ENCODE results near the gene VGLL1.

VGLL1 gene

DNA sequence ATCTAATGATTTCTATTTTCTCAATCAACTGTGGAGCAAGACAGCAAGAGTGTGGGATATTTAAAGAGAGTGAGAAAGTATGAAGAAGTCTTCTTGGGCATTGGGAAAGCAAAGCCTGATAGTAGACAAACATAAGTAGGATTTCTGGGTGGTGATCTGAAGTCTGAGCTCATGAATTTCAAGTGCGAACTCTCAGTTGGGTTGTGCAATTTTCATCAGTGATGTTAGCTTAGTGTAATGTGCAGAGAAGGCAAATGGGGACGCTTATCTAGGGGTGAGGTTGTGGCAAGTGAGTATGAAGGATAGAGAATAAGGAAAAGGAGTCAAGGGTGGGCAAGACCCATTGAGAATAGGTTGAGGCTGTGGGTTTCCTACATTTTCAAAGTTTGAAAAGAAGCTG lies 23.7 kb downstream of the VGLL1 start:
- DNase-seq, result no peak

DNA sequence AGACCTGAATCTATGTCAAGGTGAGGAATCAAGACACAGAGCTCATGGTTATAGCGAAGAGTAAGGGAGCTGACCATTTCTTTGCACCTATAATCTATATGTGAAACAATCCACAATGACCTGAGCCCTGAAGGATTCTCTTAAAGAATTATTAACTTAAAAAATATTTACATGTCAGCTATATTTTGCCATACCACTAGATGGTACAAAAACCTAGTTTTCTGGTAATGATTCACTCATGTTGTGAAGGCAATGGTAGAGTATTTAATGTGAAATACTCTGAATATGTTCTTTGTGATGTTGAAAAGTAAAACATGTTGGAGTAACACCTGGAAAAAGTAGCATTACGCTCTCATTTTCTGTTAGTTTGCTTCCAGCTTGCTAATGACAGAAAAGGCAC lies 40.0 kb downstream of the VGLL1 start:
- DNase-seq, result no peak

DNA sequence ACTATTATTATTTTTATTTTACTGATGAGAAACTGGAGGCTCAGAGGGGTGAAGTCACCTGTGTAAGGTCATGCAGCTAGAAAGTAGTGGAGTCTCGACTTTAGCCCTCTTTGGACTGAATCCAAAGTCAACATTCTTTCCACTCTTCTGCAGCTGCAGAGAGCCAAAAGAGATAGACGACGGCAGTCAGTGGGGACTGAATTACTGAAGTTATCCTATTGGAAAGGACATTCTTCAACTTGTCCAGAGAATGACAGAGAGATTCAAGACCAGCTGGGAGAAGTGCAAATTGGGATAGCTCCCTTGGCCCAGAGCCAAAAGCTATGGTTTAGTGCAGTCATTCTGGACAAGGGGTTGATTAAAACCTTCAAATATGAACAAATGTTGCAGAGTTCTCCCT lies 42.5 kb downstream of the VGLL1 start:
- DNase-seq, result no peak

DNA sequence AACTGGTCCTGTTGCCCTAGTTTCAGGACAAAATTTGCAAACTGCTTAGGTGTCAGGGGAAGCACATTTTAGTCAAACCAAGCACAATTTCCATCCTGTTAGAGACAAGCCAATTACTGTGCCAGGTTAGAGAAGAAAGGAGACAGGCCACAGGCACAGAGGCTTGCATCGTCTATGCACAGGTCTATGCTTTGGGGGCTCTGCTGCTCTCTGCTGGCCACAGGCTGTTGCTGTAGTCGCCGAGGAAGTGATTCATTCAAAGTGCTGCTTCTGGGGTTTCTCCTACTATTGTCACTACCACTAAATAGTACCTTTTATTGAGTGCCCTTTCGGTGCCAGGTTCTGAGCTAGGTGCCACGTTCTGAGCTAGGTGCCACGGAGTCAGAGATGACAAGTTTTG lies 45.5 kb downstream of the VGLL1 start:
- peak; percentile 75 for DNase-seq

DNA sequence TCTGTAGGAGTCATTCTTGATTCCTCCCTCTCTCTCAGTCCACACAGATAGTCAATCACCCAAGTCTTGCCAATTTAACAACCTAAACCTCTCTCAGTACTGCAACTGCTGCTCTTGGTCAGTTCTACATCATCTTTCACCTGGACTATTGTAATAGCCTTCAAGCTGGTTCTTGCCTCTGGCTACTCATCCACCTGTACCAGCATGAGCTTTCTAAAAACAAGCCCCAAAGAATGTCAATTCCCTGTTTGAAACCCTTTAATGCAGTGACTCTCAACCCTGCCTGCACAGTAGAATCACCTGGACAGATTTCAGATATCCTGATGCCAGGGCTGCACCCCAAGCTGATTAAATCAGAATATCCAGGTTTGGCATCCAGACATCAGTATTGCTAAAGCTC lies 48.3 kb downstream of the VGLL1 start:
- DNase-seq, result no peak

DNA sequence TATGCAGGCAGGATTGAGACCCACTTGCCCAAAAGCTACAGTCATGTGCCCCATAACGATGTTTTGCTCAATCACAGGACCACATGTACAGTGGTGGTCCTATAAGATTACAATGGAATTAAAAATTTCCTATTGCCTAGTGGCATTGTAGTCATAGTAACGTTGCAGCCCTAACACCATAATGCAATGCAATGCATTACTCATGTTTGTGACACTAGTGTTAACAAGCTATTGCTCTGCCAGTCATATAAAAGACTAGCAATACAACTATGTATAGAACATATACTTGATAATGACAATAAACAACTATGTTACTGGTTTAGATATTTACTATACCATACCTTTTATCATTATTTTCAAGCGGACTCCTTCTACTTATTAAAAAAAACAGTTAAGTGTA lies 50.6 kb downstream of the VGLL1 start:
- DNase-seq, result no peak

DNA sequence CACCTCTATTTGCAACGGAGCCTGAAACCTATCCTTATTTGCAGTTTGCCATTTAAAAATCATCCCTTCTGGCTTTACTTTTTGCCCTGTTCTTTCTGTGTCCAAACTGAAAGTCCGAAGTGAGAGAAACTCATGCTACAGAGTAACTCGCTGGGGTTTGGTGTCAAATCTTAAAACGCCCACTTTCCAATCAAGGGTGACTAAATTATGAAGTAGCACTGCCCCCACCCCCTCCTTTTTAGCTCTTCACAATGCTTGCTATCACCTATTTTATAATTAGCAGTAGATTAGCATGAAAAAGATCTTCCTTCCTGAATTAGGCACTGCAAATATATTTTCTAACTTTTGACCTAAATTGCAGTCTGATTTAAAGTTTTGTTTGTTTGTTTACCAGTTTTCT lies 52.5 kb downstream of the VGLL1 start:
- no peak for DNase-seq

DNA sequence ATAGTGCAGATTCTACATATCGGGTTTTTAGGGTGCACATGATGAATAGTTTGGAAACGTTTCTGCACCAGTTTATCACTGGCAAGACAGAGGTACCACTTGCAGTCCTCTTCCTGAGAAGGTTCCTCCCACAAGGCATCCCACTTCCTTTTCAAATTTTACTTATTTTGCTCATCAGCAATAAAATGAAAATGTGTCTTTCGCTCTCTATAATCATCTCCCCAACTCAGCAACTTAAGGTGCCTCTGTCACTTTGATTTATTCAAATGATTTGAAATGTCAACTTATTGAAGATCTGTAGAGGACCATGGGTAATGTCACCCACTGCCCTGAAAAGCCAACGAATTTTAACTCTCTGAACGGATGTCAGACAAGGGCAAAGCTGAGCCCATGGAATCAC lies 53.2 kb downstream of the VGLL1 start:
- DNase-seq, result no peak

DNA sequence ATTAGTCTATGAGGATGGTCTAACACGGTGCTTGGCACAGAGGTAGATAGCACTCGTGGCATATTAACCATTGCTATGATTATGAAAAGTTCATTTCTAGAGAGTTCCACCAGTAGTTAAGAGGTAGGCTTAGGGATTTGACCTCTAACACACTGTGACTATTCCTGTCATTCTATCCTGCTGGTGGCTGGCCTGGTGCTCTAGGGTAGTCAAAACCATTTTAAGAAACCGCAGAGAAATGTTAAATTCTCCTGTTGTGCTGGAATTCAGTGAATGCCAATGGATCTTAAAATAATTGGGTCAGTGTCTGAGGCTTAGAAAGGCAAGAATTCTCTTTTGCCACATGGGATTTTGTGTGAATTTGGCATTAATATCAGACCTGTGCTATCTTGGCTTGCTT lies 53.9 kb downstream of the VGLL1 start:
- no peak for DNase-seq

DNA sequence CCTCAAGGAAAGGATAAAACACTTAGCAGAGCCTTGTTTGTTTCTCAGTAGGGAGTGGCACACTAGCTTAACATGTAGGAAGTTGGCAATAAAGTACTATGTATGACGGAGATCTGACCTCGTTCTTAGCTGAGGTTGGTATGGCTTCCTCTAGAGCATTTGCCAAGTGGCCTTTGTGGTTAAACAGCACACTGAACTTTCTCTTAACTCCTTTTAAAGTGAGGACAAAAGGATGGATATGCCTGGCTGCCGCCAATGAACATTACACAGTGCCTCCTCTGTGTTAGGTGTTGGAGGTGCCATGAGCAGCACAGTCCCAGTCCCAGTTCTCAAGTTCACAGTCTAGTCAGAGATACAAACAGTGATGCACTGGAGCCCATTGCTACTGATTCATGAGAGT lies 54.4 kb downstream of the VGLL1 start:
- peak; percentile 37 for DNase-seq

DNA sequence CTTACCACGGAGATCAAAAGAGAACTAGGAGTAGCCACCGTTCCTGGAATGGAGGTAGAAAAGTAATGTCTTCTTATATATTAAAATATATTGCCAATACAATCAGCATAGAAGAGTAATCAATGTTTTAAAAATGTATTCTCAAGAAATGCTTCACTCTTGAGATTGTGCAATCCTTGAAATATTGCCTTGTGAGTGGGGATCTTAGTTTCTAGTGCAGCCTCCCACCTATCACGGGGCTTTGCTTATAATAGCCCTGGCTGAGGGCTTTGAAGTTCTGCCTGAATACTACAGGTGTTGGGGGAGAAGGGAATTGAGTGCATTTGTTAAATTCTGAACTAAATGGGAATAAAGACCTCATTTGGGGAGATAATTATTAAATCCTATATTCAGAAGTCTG lies 55.5 kb downstream of the VGLL1 start:
- no peak for DNase-seq

DNA sequence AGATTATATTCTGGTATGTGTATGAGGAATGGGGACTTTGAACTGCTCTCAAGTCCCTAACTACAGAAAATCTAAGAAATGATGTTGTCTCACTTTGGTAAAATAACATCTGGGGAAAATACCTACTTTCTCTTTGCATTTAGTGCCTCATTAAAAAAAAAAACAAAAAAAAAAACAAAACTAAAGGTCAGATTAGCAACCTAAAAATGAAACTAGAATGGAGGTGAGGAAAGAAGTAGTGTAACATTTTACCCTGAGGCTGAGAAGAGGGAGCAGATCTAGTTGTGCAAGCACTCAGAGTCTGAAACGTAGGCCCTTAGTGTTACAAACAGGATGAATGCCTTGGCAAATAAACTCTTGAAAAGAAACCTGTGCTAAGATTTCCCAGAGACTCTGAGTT lies 56.0 kb downstream of the VGLL1 start:
- DNase-seq, result no peak

DNA sequence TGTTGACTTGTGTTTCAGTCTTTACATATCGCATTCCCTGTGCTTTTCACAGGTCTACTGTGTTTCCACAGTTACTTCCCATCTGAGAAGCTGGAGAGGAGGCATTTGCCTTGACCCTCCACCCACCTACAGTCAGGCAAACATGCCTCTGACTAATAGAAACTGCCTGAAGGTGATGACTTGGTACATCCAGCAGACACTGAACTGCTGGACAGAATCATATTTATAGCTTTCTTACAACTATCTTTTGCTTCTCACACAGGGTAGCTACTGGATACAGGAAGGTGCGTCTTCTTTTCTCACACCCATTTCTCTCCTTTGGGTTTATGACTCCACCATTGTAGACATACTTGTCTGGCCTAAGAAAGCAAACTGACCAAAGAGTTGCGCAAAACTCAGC lies 58.0 kb downstream of the VGLL1 start:
- DNase-seq, result no peak

DNA sequence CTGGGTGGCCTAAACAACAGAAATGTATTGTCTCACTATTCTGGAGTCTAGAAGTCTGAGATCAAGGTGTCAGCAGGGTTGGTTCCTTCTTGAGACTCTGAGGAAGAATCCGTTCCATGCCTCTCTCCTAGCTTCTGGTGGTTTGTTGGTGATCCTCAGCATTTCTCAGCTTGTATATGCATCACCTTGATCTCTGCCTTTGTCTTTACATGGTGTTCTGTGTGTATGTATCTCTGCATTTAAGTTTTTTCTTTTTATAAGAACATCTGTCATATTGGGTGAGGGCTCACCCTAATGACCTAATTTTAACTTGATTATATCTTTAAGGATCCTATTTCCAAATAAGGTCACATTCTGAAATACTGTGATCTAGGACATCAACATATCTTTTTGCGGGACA lies 65.3 kb downstream of the VGLL1 start:
- DNase-seq, result no peak

DNA sequence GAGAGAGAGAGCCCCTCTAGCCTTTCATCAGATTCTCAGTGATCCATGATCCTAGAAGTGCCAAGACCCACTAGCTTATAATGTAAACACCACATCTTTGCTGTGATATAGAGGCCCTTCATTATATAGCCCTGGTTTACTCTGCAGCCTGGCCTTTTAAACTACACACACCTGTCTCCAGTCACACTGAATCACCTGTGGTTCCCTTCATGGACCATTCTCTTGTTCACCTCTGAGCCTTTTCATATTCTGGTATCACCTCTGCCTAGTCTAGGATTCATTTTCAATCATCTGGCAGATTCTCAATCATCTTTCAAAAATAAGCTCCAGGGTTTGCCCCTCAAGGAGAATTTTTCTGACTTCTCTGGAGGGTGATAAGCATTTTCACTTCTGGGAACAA lies 65.9 kb downstream of the VGLL1 start:
- DNase-seq, result no peak

DNA sequence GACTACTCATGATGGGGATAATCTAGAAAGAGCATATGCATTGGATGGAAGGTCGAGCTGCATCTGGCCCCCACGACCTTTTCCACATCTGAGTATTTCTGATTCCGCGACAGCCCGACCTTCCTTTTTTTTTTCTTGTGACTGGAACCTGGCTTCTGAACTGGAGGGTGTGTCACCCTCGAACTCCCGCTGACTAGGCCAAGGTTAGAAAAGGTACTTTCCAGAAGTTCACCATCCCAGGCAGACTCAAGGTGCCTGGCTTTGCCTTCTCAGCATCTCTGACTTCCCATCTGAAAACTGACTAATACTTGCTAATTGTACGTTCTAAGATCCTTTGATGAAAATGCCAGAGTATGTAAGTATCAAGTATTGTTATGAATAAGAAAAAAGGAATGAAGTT lies 66.6 kb downstream of the VGLL1 start:
- peak; percentile 29 for DNase-seq

DNA sequence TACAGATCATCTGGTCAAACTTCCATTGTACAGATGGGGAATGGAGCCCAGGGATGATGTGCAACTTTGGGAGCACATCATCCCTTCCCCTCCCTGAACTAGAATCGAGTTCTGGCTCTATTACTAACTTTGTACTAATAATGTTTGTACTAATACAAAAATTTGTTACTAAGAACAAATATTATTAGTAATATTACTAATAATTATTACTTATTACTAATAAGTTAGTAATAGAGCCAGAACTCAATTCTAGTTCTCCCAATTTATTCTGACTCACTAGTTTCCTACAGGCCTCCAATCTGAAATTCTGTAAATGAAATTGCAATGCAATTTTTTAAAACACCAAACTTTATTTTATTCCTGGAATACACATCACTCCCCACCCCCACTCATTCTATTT lies 68.0 kb downstream of the VGLL1 start:
- no peak for DNase-seq
